ENCODE data around the gene MARCHF4. TPM values are rescaled to one million over a fixed set of nuclear protein-coding genes. Genes with fewer than 3 reads are reported as not detected.

Gene MARCHF4, protein sequence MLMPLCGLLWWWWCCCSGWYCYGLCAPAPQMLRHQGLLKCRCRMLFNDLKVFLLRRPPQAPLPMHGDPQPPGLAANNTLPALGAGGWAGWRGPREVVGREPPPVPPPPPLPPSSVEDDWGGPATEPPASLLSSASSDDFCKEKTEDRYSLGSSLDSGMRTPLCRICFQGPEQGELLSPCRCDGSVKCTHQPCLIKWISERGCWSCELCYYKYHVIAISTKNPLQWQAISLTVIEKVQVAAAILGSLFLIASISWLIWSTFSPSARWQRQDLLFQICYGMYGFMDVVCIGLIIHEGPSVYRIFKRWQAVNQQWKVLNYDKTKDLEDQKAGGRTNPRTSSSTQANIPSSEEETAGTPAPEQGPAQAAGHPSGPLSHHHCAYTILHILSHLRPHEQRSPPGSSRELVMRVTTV
- 3.6 and 5.4 TPM in 2 replicates for total RNA-seq

DNA sequence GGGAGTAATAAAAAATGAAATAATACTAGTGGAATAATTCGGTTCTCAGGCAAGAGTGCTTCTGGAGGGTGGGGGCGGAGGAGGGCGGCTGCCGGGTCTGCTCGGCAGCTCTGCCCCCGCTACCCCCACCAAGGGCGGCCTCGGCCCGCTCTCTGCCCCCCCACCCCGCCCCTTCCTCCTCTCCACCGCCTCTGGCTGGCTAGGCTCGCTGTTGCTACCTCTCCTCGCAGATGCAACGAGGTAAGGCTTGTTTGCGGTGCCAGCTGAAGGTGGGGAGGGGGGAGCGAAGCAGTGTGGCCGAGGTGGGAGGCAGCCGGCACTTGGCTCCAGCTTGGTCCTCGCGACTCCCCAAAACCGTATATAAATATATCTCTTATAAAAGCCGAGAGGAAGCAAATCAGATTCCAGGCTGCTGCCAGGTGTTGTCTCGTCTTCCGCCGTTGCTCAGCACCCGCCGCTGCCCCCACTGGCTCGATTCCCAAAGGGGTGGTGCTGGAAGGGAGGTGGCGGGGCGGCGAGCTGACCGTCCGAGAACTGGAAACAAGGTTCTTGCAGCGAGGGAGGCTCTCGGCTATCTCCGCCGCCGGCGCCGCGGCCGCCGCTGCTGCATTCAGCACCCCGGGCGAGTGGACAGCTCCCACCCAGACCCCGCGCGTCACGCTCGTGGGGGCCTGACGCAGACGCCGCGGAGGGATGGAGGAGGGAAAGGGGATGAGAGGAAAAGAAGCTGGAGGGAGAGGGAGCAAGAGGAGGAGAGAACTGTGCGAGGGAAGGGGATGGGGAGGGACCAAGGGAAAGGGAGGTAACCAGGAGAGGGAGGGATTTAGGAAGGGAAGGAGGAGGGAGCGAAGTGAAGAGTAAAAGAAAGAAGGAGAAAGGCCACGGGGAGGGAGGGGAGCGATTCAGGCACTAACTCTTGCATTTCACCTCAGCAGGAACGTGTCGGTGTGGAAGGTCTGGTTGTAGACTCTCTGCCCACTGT, at the start of gene MARCHF4:
Gene MARCHF4, minus strand, starts transcription at position 763 of the 982 bp plus-strand sequence. CDS start 2,223 bp downstream, outside the sequence.
- DNase-seq (ENCODE audit: low read depth, low spot score): peak; percentile 55

DNA sequence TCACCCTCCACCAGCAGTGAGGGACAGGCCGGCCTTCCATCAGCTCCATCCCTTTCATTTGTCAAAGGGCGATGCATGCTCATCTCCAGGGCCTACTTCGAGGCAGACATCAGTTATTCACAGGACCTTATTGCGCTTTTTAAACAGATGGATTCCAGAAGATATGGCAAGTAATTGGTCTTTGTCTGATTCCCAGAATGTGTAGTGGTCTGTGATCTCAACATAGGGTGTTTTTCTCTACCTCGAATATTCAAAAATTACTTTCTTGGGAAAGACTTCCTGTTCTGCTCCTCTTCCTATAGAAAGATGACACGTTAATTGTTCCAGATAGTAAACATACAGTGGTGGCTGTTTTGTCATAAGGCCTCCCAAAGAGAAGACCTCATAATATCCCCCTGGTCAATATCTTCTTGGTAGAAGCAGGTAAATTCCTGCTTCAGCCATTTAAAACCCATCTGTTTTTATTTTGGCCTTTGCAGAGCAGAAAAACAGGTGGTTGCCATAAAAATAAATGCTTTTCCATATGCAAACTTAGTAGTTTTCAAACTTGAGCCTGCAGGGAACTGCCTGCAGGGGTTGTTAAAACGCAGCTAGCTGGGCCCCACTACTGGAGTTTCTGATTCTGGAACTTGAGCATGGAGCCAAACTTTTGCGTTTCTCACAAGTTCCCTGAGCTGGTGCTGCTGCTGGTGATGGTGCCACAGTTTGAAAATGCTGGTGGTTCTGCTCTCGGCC, 48.3 kb upstream of the MARCHF4 start:
- no peak for DNase-seq (ENCODE audit: low read depth, low spot score)

DNA sequence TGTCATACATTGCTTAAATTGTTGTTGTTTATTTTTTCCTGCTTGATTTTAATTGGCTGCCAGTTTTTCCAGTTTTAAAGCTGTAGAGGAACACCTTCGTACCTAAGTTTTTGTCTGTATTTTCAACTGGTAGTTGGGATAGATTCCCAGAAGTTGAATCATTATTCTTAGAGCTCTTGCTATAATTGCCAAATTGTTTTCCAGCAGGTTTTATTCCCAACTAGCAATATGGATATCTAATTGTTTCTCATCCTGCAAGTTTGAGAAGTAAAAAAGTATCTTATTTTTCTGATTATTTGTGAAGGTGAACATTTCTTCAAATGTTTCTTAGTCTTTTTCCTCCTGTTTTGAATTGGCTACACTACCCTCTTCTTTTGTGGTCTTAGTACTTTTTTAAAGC, 46.7 kb upstream of the MARCHF4 start:
- no peak for DNase-seq (ENCODE audit: low read depth, low spot score)

DNA sequence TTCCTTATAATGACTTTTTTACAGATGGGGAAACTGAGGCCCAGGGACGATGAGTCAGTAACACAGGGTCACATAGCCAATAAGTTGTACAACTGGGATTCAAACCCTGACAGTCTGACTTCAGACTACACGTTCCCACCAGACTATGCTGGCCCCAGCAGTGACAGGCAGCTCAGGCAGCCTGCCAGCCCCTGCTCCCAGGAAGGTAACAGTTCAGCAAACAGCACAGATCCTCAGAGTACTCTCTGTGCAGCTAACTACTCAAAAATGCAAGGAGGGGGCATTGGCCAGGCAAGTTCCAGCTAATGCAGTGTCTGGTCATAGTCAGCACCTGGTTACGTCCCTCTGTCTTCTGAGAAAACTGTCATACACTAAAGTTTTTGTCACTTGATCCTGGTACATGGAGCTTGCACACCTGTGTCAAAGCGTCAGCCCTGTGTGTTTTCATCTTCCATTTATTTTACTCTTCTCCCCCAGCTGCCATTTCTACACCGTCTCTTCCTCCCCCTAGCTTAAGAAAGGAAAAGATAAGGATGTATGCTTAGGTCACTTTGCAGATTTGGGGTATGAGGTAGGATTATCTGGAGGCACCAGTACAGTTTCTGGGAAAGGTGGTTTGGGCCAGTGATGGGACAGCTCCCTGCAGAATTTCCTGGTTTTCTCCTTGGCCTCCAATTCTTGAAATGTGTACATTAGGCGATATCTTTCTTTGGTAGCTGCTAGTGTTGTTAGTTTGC, 44.5 kb upstream of the MARCHF4 start:
- DNase-seq (ENCODE audit: low read depth, low spot score): no peak

DNA sequence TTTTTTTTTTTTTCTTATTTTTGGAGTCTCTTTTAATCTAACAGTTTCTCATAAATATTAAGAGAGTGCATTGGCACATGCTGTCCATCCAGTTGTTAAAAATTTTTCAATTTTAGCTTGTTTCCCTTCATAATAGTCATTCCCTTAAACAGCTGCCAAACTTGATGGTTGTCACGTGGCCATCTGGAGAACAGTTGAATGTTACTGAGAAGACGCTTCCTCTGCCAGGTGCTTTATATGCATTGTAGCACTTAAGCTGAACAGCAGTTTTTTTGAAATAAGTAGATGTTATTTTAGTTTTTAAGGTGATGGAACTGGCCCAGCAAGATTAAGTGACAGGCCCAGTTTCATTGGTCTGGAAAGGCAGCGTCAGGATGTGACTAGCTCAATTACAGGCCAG, 43.3 kb upstream of the MARCHF4 start:
- no peak for DNase-seq (ENCODE audit: low read depth, low spot score)

DNA sequence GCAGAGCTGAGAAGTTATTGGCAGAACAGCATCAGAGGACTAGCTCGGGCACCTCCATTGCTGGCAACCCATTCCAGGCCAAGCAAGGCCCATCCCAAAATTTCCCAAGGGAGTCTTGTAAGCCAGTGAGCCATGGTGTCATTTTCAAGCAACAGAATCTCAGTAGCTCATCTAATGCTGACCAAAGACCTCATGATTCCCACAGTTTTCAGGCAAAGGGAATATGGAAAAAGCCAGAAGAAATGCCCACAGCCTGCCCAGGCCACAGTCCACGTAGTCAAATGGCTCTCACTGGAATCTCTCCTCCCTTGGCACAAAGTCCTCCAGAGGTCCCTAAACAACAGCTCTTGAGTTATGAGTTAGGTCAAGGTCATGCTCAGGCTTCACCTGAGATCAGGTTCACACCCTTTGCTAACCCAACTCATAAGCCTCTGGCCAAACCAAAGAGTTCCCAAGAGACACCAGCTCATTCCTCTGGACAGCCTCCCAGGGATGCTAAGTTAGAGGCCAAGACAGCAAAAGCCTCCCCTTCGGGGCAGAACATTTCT, 42.6 kb upstream of the MARCHF4 start:
- DNase-seq (ENCODE audit: low read depth, low spot score): no peak

DNA sequence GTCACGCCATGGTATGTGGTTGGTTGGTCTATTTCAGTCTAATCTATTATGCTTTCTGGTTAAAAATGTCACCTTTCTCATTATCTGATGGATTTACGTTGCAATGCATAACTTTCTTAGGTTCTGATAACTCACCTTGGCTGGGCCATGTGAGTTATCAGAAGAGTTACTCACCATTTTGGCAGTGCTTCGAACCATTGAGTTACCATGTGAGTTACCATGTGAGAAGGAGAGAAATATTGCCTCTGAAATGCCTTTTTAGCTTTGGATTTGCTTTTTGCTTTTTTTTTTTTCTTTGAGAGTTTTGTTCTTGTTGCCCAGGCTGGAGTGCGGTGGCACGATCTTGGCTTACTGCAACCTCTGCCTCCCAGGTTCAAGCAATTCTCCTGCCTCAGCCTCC, 41.6 kb upstream of the MARCHF4 start:
- DNase-seq (ENCODE audit: low read depth, low spot score): no peak

DNA sequence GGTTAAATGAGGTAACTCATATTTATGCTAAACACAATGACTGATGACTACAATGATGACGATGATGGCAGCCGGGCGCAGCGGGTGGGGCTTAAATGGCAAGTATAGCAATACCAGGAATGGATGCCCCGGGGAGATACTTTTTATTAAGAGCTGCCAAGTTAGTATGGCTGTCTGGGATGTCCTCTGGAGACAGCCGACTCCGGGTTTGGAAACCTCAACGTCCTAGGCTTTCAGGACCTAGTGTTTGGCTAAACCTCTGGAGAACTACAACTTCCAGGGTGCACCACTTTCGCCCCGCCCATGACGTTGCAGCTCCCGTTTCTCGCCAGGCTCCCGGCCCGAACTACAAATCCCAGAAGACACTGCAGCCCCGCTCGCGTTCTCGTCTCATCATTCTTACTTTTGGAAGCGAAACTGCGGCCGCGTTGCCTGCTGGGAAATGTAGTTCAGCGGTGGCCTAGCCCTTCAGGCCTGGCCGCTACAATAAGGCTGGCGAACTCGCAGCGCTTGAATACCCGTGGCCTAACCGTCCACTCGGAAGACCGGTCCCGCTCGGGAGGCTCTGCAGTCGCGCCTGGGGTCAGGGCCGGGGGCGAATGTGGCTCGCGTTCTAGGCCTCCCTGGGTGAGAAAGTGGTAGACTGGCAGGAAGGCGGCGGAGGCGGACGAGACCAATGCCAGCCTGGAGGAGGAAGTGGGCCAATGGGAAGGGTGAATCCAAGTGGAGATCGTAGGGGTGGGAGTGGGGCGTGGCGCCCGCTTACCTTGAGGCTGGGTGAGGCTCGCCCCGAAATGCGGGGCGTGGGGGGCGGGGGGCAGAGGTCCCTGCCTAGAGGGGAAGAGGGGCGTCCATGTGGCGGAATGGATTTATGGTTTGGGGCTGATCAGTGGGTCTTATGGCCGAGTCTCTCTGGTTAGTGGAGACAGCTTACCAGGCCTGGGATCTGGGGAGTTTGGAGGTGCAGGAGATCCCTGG, 40.0 kb upstream of the MARCHF4 start, which contains the start of gene SMARCAL1:
Gene SMARCAL1, plus strand, starts transcription at position 463 of the 978 bp plus-strand sequence. CDS start 2,221 bp downstream, outside the sequence.
- DNase-seq (ENCODE audit: low read depth, low spot score): peak; percentile 93

DNA sequence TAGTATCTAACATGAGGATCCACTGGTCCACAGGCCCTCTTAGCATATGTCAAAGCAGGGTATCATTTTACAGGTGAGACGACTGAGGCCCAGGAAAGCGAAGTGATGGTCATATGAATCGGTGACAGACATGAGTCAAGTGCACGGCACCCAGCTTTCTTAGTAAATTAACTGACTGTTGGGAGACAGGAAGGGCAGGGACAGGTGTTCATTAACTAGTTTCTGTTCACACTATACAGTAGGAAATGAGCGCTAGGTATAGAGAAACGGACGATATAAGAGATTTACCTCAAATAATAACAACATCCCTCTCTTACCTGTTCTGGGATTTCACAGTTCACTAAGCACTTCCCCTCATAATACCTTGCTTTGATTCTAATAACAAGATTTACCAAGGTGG, 38.3 kb upstream of the MARCHF4 start:
- DNase-seq (ENCODE audit: low read depth, low spot score): no peak

DNA sequence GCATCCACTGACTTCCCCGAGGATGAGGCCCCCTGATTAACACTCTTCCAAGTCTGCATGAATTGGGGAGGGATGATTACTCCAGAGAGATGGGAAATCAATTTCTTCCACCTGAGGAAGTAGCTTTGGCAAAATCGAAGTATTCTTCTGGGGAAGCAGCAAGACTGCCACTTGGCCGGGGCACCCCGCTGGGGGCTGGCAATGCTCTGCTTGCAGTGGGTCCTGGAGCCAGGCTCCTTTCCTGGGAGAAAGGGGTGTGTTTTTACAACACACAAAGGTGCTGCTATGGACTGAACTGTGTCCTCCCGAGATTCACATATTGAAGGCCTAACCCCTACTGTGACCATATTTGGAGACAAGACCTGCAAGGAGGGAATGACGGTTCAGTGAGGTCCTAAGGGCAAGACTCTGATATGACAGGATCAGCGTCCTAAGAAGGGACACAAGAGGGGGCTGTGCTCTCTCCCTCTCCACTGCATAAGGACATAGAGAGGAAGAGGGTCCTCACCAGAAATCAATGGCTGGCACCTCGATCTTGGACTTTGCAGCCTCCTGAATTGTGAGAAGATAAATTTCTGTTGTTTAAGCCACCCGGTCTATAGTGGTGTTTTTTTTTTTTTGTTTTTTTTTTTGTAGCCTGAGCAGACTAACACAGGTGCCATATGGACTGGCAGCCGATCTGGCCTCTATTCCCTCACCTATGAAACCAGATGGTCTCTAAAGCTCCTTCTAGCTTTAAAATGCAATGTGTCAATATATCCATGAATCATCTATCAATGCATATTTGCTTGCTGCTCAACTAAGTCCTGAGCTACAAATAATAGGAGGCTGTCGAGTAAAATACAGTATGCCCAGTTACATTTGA, 36.4 kb upstream of the MARCHF4 start:
- DNase-seq (ENCODE audit: low read depth, low spot score): no peak

DNA sequence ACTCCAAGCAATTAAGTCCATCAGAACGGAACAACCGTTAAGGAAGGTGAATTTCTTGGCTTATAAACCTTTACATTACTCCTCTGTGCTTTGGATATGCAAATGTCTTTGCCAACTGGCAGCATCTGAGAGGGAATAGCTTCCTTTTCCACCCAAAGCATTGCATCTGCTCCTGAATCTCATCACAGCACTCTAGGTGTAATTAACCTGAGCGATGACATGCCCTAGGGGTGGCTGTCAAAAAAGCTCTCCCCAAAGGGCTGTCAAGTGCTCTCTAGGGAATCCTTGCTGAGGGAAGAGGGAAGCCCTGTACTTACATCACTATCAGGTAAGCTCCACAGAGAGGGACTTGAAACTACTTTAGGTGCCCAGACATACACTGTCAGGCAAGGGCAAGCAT, 34.5 kb upstream of the MARCHF4 start:
- no peak for DNase-seq (ENCODE audit: low read depth, low spot score)

DNA sequence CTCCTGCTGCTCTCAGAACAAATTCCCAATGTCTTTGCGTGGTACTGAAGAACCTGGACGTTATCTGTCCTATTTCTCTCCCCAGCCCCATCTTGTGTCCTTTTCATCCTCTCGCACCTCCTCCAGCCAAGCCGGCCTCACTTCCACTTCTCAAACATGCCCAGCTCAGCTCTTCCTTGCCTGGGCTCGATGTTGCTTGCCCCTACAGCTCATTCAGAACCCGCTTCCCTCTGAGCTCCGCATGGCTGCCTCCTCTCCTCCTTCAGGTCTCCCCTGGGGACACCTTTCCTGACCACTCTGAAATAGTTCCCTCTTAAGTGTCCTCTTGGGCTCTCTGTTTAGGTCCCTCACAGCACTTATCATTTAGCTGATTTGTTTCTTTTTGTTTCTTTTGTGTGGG, 33.3 kb upstream of the MARCHF4 start:
- DNase-seq (ENCODE audit: low read depth, low spot score): no peak

DNA sequence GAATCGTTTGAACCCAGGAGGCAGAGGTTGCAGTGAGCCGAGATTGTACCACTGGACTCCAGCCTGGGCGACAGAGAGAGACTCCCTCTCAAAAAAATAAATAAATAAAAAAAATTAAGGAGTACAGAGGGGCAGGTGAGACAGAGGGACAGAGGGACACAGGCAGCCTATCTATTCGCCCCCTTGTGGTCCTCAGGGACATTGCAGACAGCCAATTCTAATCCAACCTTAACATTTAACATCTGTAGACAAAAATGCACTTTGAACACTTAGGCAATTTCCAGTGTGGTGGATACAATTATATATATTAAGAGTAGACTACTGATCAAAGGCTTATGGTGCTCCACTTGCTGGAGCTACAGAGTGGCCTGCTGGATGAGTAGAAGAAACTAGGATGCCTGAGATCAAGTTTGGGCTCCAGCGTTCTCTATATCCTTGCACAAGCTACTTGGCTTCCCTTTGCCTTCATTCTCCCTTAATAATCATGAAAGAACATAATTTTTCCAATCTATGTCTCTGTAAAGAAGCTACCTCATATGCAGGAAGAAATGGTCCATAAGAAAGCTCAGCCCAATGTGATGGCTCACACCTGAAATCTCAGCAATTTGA, 31.8 kb upstream of the MARCHF4 start:
- no peak for DNase-seq (ENCODE audit: low read depth, low spot score)

DNA sequence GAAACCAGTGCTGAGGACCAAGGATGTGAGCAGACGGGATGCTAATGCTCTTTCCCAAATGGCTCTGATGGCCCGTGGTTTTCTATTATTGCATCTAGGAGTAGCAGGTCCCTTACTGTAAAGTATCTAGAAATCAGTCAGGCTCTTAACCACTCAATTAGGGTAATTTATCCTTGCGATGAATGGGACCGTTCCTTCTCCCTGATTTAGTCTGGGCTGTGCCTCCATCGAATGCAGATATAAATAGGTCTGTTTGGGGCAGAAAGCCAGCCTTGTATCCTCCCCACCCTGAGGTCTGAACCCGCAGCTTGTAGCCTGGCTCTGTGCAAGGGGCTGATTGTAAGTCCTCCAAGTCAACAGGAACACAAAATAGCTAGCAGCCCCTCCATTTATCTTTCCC, 30.5 kb upstream of the MARCHF4 start:
- DNase-seq (ENCODE audit: low read depth, low spot score): no peak

DNA sequence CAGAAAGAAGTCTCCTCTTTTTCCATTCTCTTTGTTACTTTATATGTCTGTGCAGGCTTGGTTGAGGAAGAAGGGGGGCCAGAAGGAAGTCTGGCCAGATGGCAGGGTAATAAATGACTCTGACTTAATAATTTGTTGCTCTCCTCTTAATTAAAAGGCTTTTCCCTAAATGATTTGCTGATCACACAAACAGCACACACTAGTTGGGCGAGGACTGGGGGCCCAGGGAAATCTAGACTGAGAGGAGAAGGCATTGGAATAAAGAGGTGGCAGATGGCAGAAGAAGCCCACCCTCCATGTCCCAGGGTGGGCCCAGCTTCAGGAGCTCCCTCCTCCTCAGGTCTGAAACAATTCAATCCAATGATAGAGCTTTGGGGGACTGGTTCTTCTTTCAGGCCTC, 27.3 kb upstream of the MARCHF4 start:
- DNase-seq (ENCODE audit: low read depth, low spot score): no peak

DNA sequence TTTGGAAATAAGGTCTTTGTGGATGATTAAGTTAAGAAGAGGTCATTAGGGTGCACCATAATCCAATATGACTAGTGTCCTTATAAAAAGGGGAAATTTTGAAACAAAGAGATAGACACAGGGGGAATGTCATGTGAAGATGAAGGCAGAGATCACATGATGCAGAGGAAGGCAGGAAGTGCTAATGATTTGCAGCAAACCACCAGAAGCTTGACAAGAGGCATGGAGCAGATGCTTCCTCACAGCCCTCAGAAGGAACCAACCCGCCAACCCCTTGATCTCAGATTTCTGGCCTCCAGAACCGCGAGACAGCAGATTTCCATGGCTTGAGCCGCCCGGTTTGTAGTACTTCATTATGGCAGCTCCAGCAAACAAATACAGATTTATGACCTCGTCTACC, 22.6 kb upstream of the MARCHF4 start:
- no peak for DNase-seq (ENCODE audit: low read depth, low spot score)

DNA sequence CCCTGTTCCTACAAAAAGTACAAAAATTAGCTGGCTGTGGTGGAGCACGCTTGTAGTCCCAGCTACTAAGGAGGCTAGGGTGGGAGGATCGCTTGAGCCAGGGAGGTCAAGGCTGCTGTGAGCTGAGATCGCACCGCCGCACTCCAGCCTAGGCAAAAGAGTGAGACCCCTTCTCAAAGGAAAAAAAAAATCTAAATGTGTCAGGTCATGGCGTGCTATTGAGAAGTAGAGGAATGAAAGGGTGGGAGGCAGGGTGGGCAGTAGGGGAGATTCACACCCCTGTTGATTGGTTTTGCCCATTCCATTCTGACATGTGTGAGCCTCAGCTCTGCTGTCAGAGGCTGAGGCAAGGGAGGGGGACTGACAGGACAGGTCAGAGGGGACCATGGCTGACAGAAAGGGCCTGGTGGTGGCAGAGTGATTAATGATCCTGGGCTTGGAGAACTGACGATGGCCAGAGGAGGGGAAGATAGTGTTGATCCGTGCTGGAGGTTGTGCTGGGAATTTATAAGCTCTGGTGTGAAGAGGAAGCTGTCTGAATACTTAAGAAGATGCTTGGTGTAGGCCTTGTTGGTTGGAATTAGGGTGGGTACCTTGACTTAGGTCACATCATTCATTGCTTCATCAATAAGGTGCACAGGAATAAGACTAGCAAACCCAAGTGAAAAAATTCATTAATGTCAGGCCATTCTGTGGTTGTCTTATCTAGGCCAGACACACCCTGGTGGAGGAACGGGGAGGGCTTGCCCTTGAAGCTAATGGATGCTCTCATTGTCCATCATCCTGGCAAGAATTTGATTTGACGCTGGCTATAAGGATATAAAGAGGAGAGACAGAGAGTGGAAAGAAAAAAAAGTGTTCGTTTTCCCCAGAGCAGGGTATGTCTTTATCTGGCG, 20.9 kb upstream of the MARCHF4 start:
- no peak for DNase-seq (ENCODE audit: low read depth, low spot score)

Data from pulmonary artery endothelial cell (primary cell).